HG03045 (cell line): ENCODE results near the gene RHOT2.

ENCODE experiments used
- ATAC-seq: cut with Tn5 transposase; IDR thresholded peaks from one replicate; pipeline ENCODE4 v1.9.1; 2021; ENCODE audit warnings: mild to moderate bottlenecking, moderate library complexity; ENCODE audit not compliant: unreplicated experiment

RHOT2 gene

DNA sequence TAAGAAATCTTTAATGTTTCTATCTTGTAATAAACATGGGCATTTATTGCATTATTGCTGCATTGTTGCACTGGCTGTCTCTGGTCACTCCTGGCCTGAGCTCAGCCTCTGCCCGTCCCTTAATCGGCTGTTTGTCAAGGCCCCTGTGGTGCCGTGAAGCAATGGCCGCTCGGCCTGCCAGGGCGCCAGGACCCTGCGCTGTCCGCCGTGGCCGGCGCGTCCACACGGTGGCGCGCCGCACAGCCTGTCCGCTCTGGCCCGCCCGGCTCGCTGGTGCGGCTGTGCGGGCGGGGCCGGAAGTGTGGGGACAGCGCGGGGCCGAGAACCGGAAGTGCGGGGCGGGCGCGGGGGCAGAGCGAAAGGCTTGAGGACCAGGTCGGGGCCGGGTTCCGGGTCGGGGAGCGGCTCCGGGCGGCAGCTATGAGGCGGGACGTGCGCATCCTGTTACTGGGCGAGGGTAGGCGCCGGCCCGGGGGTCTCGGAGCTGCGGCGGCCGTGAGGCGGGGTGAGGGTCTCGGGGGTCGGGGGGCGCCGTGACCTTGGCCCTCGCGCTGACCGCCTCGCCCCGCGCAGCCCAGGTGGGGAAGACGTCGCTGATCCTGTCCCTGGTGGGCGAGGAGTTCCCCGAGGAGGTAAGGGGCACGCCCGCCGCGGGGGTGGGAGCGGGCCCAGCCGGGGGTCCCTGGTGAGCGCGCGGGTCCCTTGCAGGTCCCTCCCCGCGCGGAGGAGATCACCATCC is at the start of gene RHOT2:
RHOT2 (plus strand) TSS at position 353 of the 739 bp plus-strand sequence; CDS start at position 421, 68 bp downstream.
- ATAC-seq: peak; percentile 72

DNA sequence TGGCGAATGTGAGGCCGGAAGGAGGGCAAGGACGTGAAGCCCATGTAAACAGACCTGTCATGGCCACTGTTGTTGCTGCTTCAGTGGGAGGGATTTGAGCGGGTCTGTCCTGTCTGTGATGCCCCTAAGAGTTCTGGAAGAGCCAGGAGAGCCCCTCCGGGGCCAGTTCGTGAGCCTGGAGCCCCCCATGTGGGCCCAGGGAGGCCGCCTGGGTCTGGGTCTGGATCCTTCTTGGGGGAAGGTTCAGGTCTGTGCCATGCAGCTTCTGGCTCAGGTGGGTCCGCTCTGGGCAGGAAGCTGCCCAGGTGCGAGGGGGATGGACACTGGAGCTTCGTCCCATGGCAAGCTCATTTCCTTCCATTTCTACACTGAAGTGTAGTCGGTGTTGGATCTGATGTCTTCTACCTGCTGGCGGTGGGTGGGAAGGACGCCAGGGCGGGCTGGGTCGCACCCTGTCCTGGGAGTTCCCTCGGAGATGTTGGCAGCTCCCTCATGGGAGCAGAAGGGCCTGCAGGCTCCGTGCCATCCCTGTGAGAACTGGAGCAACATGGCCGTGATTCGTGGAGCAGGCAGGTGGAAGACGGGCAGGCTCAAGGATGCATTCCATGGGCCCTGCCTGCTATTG is 48.3 kb upstream of the RHOT2 start:
- no peak for ATAC-seq

DNA sequence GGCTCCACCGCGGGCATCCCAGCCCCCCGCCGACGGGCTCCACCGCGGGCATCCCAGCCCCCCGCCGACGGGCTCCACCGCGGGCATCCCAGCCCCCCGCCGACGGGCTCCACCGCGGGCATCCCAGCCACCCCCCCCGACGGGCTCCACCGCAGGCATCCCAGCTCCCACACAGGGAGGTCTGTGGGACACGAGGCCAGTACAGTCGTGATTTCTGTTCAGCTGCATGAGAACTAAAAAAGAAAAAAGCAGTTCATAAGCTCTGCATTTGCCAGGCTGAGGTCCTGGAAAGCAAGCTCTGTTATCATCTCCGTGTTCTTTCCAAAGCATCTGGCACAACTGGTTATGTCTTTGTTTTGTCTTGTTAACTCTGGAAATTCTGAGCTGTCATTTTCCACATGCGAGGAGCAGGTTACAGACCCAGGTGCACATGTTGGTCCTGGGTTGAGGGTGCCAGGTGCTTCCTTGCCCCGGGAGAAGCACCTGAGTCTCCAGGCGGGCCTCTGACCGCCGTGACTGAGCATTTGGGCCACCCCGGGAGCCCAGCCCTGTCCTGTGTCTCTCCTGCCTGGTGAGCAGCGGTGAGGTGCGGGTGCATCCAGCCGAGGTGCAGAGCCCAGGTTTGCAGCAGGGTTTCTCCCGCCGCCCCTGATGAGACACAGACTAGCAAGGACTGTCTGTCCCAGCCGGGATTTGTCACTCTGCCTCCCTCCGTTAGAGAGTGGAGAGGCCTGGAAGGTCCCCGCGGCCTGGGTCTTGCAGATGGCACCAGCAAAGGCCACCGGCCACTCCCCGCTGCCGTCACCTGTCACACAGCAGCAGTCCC is 47.0 kb upstream of the RHOT2 start:
- ATAC-seq: no peak

DNA sequence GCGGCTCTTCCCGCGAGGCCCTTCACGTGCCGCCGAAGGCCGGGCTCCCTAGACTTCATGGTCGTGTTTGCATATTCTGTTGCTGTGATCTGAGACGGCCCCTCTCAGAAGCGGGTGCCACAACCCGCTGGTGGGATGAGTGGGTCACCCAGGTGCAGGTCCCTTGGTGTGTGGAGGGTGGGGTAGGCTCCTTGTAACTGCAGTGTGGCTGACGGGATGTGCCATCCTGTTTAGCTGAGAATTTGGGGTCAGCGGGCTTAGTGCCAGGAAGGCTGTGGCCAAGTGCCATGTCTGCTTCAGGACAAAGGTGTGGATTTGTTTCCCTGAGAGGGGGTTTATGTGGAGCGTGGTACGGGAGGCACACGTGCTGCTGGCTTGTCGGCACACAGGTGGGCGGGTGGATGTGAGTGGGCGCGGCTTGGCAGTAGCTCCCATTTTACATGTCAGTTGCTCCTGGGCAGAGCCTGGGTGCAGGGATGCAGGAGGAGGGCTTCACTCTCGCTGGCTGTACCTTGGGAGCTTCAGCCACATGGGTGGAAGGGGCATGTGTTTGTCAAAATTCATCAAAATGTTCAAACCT is 46.3 kb upstream of the RHOT2 start:
- ATAC-seq: no peak

DNA sequence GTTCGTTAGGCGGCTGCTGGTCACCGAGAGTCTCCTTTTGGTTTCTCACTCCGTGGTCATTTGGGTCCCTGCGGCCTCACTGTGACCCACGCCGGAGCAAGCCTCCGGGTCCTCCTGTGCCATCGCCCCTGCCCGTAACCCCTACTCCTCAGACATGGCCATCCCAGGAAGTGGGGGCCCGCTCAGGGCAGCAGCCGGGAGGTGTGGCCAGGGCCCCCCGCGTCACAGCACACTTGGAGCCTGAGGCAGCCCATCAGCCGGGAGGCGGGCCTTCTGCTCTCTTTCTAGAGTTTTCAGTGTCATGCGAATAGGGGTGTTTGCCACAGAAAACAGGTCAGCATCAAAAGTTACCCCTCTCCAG is 45.0 kb upstream of the RHOT2 start:
- ATAC-seq: no peak

DNA sequence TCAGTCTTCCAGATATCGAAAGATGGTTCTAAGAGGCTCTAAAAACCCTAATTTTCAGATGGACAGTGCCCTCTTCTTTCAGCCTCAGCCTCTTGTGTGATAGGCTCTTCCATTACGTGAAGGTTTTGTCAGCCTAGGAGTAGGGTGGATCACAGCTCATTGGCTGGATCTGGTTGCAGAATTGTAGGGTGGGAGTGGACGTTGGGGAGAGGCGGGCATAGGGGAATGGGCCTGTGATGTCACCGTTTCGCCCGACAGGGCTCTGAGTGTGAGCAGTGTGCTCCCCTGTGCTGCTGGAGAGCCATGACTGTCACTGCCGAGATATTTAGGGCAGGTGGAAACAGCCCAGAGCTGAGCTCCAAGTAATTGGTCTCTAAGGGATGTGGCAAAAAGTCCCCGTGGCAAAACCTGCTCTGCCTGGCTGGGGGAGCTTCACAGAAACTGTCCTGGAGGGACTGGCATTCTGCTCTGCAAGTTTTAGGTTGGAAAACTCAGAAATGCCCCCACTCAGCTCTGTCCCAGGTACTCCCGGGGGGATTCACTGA is 43.3 kb upstream of the RHOT2 start:
- no peak for ATAC-seq

DNA sequence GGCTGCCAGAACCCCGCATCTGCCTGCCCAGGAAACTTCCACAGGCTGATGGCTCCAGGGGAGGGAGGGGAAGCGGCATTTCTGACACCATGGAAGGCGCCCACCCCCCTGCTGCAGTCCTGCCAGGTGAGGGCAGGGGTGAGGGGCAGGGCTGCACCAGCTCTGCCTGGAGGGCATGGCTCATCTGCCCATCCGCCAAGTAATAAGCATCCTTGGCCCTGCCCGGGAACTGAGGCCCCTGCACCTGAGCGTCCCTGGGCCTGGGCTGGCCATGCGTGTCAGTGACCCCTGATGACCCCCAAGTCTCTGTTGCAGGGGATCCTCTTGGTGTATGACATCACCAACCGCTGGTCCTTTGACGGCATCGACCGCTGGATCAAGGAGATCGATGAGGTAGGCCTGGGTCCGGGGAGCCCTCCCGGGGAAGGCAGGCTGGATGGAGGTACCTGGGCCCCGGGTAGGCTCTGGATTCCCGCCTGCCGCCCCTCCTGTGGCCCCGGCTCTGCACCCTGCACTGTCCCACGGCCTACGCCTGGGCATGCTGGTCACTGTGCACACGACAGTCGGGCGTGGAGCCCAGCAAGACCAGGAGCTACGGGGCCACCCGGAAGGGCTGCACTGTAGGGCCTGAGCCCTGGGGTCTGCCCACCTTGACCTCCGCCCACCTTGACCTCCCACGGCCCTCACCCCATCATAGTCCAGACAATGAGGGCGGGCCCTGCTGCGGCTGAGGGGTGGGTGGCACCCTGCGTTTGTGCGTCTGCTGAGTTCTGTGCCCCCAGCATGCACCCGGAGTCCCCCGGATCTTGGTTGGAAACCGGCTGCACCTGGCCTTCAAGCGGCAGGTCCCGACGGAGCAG is 42.6 kb upstream of the RHOT2 start:
- ATAC-seq: no peak

DNA sequence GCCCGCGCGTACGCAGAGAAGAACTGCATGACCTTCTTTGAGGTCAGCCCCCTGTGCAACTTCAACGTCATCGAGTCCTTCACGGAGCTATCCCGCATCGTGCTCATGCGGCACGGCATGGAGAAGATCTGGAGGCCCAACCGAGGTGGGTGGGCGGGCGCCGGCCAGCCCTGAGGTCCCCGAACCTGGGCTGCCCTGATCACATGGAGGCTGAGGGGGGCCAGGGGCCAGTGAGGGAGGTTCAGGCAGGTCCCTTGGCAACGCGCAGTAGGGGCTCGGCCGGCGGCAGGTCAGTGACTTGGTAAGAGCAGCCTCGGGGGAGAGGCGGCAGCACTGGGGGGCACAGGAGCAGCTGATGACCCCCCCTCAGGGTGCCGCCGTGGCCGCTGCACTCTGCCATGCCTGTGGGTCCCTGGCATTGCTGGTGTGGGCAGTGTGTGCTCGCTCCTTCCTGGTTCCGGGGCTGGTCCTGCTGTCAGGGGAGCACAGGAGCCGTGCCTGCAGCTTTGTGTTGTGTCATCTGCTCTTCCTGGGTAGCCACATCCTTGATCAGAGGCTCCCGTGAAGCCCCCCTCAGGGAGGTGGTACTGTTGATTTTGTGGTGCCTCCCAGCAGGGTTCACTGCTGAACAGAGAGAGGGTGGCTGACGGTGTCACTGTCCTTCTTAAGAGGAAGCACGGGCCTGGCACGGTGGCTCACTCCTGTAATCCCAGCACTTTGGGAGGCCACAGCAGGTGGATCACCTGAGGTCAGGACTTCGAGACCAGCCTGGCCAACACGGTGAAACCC is 41.8 kb upstream of the RHOT2 start:
- no peak for ATAC-seq

DNA sequence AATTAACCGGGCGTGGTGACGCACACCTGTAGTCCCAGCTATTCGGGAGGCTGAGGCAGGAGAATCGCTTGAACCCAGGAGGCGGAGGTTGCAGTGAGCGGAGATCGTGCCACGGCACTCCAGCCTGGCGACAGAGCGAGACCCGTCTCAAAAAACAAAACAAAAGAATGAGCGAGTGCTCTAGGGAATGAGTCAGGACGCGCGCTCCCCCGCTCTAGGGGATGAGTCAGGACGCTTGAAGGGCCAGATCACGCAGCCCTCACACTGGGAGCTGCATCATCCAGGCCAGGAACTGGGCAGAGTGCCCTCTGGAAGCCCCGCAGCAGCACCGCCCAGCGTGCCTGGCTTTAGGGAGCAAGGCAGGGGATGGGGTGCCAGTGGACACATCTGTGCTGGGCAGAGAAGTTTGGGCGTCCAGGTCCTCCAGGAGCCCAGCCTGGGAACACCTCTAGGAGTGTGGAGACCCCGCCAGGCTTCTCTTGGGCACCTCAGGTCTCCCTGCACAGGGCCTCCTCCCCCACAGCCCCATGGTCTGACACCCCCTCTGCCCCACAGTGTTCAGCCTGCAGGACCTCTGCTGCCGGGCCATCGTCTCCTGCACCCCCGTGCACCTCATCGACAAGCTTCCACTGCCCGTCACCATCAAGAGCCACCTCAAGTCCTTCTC is 41.0 kb upstream of the RHOT2 start:
- ATAC-seq: no peak

DNA sequence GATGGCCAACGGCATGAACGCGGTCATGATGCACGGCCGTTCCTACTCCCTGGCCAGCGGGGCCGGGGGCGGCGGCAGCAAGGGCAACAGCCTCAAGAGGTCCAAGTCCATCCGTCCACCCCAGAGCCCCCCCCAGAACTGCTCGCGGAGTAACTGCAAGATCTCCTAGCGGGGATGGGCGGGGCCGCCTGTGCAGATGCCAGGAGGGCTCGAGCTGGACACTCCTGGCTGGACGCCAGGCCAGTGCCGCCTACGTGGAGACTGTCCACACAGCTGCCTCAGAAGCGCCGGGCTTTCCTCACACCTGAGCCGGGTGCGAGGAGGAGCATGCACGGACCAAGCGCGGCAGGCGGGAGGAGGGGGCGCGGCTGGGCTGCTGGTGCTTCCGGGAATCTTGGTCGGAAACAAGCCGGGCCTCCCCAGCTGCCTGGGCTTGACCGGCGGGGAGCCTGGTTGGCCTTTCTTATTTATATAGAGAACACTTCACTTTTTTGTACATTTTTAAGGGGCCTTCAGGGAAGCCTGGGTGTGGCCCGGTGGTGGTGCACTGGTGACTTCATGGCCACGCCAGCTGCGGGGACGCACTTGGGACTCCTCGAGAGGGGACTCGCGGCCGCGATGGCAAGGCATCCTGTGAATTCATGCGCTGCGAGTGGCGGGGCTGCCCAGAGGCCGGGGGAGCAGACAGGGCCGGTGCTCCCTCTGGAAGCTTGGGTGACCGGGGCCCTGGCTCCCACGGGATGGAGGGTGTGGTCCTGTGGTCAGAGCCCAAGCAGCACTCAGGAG is 40.3 kb upstream of the RHOT2 start:
- no peak for ATAC-seq

DNA sequence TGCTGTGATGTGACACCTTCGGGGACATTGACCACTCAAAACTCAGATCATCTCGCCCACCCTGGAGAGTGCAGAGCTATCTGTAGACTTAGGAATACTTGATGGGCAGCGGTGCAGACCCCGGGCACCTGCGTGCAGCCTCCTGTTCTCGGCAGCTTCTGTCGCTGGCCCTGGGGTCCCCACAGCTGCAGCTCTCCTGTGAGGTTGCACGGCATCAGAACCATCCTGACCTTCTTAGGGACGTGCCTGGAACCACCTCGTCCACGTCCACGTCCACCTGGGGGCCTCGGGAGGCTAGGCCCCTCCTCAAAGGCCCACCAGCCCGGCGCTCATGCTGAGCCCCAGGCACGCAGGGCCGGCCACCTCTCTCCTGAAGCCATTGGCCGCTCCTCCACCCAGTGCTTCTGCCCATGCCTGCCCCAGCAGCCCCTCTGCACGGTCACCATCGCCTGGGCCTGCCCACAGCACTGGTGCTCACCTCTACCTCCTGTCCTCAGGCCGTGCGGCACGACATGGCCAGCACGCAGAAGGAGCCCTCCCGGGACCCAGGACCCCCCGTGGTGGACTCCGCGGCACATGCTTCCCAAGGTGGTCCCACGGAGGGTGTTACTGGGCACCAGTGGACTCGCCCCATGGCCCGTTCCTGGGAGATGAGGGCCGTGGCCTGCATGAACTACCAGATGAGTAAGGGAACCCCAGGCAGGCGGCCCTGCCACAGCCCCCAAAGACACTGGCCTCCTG is 39.4 kb upstream of the RHOT2 start:
- ATAC-seq: no peak

DNA sequence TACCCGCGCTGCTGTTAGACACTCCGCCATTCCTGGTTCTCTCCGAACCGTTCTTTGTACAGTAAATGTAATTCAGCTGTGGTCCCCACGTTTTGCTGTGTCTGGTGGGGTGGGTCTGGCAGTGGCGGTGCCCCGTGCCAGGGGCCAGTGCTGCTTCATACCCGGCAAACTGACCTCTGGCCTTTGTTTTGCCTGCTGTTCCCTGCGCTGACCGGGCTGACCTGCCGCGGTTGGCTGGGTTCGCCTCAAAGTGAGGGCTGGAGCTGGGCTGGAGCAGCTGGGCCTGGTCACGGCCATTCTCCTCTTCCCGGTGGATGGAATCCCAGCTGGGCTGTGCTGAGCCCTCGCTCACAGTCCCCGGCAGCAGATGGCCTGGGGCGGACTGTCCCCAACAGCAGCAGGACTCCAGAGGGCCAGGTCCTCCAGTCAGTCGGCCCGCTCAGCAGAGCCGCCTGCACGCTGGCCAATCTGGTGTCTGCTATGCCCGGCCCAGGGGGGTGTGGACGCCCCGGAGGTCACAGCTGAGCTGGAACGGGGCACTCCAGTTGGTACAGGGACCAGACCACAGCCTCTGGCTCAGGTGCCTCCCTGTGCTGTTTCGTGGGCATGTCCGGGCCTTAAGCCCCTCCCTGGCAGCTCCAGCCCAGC is 38.6 kb upstream of the RHOT2 start:
- ATAC-seq: no peak

DNA sequence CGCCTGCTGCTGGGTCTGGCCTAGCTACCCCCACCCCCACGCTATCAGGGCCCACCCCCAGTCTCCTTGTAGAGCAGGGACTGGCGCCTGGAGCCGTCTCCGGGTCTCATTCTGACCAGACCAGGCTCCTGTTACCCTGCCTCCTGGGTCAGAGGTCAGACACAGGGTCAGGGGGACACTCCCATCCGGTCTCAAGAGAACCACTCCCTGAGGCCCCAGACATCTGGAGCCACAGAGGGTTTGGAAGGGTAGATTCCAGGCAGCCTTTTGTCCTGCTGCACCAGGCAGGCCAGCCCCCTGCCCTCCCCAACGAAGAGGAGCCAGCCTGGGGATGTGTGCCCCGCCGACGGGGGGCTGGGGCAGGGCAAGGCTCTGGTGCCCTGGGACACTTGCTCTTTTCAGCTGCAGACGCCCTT is 38.1 kb upstream of the RHOT2 start:
- ATAC-seq: no peak

DNA sequence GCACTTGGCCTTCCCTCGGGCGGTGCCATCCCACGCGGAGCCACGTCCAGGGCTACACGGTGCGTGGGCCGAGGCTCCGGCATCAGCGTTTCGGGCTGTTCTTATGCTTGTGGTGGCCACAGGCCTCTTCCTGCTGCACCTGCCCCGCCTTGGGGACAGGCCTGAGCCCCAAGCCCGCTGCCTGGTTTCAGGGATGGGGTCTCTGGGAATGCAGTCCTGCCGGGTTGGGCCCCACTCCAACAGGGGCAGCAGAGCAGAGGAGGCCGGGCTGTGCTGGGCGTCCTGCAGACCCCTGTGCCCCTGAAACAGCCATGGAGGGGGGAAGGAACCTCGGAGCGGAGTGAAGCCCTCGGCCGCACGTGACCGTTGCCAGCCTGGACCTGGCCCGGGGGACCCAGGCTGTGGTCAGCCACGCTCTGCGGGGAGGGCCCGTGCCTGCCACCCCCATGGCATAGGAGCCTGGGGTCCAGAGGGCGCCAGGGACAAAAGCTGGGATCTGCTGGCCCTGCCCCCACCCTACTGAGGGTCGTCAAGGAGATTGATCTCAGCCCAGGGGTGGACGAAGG is 37.6 kb upstream of the RHOT2 start:
- no peak for ATAC-seq

DNA sequence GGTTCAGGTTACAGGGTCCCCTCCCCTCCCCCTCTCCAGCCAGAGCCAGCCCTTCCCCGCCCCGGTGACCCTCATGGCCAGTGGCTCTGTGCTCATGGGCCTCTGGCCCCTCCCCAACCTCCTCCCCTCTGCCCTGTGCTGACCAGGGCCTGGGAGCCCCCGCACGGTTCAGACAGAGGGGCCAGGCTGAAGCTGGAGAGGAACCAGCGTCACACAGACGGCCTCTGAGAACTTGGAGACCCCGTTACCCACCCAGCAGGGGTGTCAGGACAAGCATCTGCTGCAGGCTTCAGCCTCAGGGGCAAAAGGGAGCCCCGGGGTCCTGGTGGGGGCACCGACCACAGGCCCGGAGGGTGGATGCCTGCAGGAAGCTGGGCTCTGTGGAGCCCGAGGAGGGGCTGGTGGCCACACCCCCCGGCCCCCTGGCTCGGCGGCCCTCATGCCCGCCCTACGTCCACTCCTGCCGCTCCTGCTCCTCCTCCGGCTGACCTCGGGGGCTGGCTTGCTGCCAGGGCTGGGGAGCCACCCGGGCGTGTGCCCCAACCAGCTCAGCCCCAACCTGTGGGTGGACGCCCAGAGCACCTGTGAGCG is 37.0 kb upstream of the RHOT2 start, which contains the start of gene WFIKKN1:
WFIKKN1 (plus strand) TSS at position 171 of the 591 bp plus-strand sequence; CDS start at position 440, 269 bp downstream.
- no peak for ATAC-seq

DNA sequence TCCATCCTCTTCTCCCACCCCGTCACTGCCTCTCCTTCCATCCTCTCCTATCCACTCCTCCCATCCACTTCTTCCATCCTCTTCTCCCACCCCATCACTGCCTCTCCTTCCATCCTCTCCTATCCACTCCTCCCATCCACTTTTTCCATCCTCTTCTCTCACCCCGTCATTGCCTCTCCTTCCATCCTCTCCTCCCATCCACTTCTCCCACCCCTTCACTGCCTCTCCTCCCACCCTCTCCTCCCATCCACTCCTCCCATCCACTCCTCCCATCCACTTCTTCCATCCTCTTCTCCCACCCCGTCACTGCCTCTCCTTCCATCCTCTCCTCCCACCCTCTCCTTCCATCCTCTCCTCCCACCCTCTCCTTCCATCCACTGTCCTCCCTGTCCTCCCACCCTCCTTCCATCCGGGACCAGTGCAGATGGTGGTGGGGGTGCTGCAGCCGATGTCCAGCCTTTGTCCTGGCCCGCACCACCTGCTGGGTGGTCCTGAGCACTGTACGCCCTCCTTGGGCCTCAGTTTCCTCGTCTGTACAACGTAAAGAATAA is 36.0 kb upstream of the RHOT2 start:
- ATAC-seq: no peak
